NB4 (cell line): ENCODE results near the gene RERE.

Experiments used
- DNase-seq: peaks from one replicate; pipeline ENCODE4 v3.0.0; 2010; ENCODE audit warnings: low read depth
- H3K4me3 ChIP-seq: one replicate; pipeline ENCODE4 v1.5.1; 2011; ENCODE audit warnings: mild to moderate bottlenecking, low read depth, low read length, moderate library complexity
- MAX ChIP-seq: IDR thresholded peaks from 2 replicates; pipeline ENCODE4 v1.6.1; 2011; ENCODE audit warnings: low read depth, low read length
- MYC ChIP-seq: IDR thresholded peaks from 2 replicates; pipeline ENCODE4 v1.6.1; 2011; ENCODE audit warnings: low read depth, low read length
- POLR2A ChIP-seq: IDR thresholded peaks from 2 replicates; pipeline ENCODE4 v1.6.1; 2011; ENCODE audit warnings: mild to moderate bottlenecking; ENCODE audit not compliant: insufficient read length; ENCODE audit errors: extremely low read depth
- TF ChIP-seq, protein P1 (sequence below): IDR thresholded peaks from one replicate; pipeline ENCODE4 v1.5.1; 2012; ENCODE audit warnings: low read depth, low read length

The RERE gene

GRCh38 chr1:8680664-8681650 lies 136.5 kb downstream of the RERE start:
- TF ChIP-seq POLR2A (no peak), MYC (no peak), MAX (no peak)
- TF ChIP-seq, protein P1, sequence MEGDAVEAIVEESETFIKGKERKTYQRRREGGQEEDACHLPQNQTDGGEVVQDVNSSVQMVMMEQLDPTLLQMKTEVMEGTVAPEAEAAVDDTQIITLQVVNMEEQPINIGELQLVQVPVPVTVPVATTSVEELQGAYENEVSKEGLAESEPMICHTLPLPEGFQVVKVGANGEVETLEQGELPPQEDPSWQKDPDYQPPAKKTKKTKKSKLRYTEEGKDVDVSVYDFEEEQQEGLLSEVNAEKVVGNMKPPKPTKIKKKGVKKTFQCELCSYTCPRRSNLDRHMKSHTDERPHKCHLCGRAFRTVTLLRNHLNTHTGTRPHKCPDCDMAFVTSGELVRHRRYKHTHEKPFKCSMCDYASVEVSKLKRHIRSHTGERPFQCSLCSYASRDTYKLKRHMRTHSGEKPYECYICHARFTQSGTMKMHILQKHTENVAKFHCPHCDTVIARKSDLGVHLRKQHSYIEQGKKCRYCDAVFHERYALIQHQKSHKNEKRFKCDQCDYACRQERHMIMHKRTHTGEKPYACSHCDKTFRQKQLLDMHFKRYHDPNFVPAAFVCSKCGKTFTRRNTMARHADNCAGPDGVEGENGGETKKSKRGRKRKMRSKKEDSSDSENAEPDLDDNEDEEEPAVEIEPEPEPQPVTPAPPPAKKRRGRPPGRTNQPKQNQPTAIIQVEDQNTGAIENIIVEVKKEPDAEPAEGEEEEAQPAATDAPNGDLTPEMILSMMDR, result no peak
- DNase-seq, result no peak
- H3K4me3 ChIP-seq, result no peak overlapping the region

- DNase-seq, result no peak
- TF ChIP-seq, protein P1, result no peak
- no peak for TF ChIP-seq MAX
- TF ChIP-seq POLR2A, result no peak
- TF ChIP-seq MYC, result no peak
- H3K4me3 ChIP-seq, result no peak overlapping the region
Measured at GRCh38 chr1:8679929-8680663, 137.3 kb downstream of the RERE start.

DNA sequence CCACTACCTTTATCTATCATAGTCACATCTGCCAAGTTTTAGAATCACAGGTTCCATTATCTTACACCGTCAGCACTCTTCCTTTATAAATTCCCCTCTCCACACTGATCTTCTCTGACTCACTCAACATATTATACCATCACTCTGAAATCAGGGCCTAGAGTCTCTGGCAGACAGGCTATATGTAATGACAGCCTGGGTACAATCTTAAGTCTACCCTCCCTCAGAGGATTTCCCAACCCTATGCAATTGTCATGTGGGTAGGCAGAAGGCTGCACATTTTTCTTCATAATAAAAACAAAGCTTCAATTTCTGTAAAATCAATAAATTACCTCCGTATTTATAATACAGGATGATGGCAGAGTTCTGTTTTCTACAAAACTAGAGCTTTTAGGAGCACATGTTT lies 138.0 kb downstream of the RERE start:
- DNase-seq, result peak; percentile 20
- TF ChIP-seq, protein P1, result no peak
- TF ChIP-seq POLR2A (no peak), MAX (no peak), MYC (no peak)
- no peak overlapping the region for H3K4me3 ChIP-seq

GRCh38 chr1:8678673-8679394 lies 138.6 kb downstream of the RERE start:
- no peak overlapping the region for H3K4me3 ChIP-seq
- DNase-seq, result no peak
- TF ChIP-seq MAX, result no peak
- no peak for TF ChIP-seq MYC
- TF ChIP-seq, protein P1, result no peak
- no peak for TF ChIP-seq POLR2A

DNA sequence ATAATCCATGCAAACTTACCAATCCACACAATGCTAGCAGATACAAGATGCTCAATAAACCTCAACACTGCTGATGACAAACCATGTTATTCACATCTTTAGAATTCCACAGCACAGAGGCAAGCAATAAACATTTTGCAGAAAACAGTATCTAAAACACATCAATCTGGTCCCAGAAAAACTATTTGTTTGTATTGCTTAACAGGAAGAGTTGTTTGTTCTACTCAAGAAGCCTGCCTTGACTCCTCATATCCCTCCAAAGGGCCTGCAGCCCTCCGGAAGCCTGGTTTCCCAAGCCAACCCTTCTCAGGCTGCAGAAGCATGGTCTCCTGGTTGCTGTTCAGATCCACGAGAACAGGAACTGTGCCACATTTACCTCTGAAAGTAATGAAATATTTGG lies 139.7 kb downstream of the RERE start:
- no peak overlapping the region for H3K4me3 ChIP-seq
- no peak for DNase-seq
- TF ChIP-seq POLR2A (no peak), MYC (no peak), MAX (no peak)
- TF ChIP-seq, protein P1, result no peak
